Effector CD8-positive, alpha-beta T cell (primary cell): Measurements from ENCODE around the gene NRXN3.
"Not testable (repeated sequence)": the region's sequence is repeated elsewhere in the genome, so short reads cannot be mapped to it uniquely, and the experiment has no call there.

Experiments used
- DNase-seq: peaks from one replicate; lab custom pipeline; 2025; lab: John Stamatoyannopoulos, UW

Gene NRXN3

GRCh38 chr14:79732911-79733655, 1562.9 kb downstream of the NRXN3 start:
- no peak for DNase-seq

DNA sequence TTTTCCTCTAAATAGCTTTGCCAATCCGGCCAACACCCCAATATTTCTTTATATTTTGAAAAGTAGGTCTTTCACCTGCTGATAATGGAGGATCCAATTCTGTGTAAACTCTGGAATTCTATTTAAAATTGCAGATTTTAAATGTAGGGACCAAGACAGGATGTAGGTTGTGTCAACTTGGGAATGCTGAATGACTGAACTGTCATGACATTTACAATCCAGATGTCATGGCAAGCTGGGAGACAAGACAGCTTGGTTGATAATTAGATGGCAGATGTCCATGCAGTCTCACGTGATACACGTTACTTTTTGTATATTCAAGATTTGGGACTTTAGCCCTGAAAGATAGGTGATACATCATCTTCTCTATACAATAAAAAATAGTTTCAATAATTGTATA, 1564.0 kb downstream of the NRXN3 start:
- DNase-seq, result no peak

DNA sequence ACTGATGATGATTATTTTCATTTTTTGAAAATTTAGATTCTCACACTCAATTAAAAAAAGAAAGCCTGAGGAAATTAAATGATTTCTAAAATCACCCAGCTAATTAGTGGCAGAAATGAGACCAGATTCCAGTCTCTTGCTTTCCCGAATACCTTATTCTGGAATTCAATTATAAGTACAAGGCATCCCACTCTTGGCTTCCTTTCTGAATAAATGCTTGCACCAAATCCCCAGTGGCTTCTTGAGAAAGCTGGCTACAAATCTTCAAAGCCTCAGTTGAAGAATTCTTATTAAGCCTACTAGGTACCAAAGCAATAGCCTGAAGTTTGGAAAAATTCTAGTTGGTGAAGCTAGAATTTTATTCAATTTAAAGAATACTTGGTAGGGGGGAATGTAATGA, 1564.5 kb downstream of the NRXN3 start:
- DNase-seq, result no peak

GRCh38 chr14:79735121-79735520, 1564.9 kb downstream of the NRXN3 start:
- no peak for DNase-seq

DNA sequence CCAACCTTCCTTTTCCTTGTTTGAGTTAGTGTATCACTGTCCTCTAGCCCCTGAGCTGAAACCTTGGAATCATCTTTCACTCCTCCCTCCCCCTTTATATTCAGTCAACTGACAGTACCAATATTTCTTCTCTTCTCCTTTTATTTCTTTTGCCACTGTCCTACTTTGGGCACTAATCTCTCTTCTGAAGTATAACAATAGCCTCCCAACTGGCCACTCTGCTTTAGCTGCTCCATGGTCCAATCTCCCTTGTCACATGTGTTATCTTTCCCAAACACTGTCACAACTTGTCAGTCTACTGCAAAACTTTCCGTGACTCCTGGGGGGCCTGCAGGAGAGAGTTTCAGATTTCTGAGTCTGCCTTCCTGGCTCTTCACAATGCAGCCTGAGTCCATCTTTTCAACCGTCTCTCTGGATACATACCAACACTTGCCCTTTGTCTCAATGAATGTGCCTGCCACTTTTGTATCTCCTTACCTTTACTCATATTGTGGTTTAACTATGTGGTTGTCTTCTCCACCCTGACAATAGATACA, 1570.0 kb downstream of the NRXN3 start:
- no peak for DNase-seq

DNA sequence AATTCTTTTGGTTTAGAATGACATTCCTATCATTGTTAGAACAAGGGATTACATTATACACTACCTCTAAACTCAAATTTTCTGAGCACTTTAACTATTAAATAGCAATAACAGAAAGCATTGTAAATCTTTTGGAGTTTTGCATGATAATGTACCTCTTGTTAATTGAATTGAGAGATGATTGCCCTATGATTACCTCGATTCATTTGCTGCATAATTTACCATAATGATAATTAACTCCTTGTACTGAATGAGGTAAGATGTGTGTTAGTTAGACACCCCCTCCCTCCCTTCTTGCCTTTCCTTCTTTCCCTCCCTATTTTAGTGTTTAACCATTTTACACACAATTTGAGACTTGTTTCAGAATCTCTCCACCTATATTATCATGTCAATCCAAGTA, 1572.0 kb downstream of the NRXN3 start:
- DNase-seq, result no peak

GRCh38 chr14:79745046-79745445, 1574.9 kb downstream of the NRXN3 start:
- no peak for DNase-seq

DNA sequence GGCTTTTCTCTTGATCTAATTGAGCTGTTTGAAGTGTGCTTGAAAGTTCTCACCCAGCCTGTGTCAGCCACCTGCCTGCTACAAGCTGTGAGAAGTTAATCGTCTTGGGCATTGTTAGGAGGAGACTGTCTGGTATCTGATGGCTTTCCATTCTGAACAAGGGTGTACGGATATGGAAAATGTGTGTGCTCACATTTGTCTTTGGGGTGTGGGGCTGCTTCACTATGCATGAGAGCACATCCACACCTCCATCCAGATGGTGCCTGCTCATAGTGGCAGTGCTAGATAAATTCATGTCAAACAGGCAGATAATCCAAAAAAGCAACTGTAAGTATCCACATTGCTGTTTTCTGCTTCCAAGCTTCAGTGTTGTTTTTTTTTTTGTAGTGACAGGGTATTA, 1578.9 kb downstream of the NRXN3 start:
- DNase-seq, result no peak

DNA sequence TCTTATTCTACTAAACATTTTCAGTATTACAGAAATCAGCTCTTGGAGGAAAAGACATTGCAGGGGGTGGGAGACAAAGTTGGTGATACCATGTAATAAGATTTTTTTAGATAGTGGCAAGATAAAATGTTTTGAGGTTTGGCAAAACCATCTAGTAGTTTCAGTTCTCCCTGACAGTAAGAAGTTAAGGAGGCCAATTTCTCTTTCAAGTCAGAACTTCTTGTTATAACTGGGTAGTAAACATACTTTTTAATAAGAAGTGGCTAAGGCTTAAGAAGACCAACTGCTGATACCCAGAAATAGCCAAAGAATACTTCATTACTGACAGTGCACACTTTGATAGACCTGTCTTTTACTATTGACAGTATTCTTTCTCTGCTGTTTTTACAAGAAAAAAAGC, 1588.8 kb downstream of the NRXN3 start:
- no peak for DNase-seq

DNA sequence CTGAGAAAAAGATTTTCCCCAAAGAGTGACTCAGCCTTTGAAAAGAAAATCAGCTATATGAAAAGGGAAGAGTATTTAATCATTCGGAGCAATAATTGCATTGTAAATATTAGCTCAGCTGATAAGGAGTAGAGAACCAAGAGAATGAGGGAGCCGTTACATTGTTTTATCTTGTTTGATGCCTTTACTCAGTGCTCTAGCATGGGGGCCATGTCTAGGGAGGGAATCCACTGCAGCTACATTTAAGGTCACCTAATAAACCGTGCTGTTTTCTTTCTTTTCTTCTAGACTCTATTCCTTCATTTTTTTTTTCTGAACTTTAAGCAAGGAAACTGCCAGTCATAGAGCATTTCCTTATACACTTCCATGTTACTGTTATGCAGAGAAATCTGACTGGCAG, 1594.2 kb downstream of the NRXN3 start:
- no peak for DNase-seq

GRCh38 chr14:79766511-79766910, 1596.3 kb downstream of the NRXN3 start:
- no peak for DNase-seq

DNA sequence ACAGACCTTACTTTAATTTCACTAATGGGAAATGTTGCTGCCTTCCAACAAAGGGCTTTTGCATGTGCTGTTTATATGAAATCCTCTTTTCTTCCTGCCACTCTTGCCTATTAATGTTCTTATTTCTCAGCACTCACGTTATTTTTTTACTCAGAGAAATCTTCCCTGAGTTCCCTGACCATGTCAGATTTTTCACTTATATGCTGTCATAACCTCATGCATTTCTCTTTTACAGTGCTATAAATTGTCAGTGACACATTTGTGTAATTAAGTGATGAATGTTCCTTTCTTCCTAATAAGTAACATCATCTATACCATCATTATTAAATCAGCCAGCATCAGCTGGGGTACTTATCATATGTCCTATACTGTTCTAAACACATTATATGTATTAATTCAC, 1597.1 kb downstream of the NRXN3 start:
- DNase-seq, result no peak

GRCh38 chr14:79767721-79768120, 1597.5 kb downstream of the NRXN3 start:
- not testable (repeated sequence) for DNase-seq

- no peak for DNase-seq
These were observed 1611.7 kb downstream of the NRXN3 start for GRCh38 chr14:79781882-79782281.

GRCh38 chr14:79783041-79783440, 1612.9 kb downstream of the NRXN3 start:
- DNase-seq, result no peak

DNA sequence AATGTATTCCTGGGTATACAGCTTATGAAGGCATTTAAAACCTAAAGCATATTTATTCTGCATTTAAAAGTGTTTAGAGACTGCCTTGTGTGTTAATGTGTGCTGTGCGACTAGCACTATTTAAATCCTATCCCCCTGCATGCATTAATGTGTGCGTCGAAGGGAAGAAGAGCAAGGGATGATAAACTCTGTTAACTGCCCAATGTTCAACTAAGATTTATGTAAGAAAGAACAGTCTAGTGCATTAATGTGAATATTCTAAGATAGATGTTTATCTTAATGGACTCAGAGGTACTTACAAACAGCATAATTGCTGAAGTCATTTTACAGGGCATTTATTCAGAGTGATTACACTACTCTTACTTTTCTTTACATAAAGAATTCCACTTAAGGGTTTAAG, 1616.3 kb downstream of the NRXN3 start:
- DNase-seq, result no peak

GRCh38 chr14:79788346-79788745, 1618.2 kb downstream of the NRXN3 start:
- DNase-seq, result no peak

DNA sequence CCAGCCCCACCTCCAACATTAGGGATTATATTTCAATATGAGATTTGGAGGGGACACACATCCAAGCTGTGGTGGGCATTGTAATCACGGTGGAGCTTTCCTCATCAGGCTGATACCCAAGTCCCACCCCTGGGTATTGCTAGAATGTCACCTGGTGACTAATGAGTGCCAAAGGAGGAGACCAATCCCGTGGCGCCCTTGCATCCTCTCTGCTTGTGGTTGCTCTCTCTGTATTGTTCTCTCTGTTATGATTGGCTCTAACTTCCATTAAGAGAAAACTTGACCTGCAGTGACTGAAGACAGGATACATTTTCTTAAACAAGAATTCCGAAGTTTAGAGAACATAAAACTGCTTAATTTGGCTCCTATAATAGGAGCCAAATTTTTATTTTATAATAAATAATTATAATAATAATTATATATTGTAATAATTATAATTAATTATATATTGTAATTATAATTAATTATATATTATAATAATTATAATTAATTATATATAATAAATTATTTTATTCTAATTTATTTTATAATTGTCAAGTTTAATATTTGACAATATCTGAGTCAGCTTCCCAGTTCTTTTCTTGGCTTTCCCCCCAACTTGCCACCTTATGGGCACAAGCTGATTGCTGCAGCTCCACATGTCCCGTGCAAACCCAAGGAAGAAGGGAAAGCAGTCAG, 1621.0 kb downstream of the NRXN3 start:
- DNase-seq, result no peak

GRCh38 chr14:79802093-79802492, 1631.9 kb downstream of the NRXN3 start:
- no peak for DNase-seq

DNA sequence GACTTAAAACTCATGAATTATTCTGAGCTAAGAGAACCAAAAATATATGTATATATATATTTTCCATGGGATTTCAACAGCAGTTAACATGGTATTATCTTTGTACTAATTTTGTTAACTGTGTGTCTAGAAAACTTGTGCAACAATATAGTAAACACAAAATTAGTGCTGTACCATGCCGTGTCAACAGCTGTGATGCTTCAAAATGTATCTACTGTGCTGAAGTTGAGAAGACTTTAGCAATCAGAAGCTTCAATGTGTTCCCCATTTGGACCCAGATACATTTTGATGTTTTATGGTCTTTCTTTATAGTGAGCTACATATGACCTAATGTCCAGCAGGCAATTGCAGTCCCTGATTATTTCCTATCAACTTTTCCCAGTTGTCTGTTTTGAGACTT, 1635.5 kb downstream of the NRXN3 start:
- no peak for DNase-seq

DNA sequence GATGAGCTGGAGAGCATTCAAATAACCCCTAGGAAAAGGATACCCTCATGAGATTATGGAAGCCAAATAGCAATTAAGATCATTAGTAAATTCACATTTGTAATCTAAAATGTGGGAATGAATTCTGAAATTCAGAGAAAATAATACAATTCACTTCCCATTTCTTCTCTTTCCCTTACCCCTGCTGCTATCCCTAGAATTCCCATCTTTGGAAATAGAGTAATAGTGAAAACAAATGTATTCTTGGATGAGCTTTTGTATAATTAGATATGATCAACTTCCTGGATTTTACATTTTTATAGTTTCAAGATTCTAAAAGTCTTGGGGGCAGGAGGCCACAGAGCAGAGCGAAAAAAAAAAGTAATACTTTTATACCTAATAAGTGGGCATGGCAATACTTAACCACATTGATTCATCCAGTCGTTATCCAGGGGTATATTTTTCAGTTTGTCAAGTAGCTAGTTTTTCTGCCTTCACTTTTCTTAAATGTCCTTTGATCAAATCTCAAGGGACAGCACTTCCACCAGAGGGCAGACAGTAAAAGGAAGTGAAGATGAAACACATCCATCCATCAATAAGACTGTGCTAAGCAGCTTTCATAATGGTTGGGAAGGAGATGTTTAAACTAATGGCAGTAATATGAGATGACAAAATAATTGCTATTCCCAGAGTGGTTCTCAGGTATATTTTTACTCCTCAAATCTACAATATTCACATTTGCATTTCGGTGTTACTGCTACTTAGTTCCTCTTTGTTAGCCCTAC, 1639.9 kb downstream of the NRXN3 start:
- DNase-seq, result no peak

DNA sequence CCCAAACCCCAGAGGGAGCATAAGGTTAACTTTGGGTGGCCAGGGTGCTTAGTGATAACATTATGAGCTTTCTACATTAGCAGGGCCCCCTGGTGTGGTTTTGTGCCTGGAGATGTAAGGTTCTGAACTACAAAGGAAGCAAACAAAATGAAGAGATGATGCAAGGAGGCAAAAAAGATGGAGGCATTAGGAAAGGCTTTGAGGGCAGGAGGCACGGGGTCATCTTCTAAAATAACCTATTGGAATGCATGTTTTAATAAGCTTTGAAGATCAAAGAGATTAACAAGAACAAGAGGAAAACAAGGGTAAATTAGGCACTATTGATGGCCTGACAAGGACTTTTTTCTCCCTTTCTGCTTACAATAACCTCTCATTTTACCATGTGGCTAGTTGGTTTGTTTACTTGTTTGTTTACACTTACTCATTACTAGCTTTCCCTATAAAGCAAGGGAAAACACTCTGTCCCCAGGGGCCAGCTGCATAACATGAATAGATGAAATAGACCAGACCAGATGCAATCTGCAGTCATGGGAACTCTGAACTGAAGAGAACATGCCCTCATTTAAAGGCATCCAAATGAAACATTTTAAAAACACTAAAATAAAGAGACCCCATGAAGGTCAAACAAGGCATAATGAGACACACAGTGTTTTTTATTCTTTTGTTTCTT, 1650.8 kb downstream of the NRXN3 start:
- DNase-seq, result no peak
